ENCODE measurements around the gene SDF2L1. TPM values are rescaled to one million over a fixed set of nuclear protein-coding genes. Genes with fewer than 3 reads are reported as not detected.
A peak's percentile ranks its signal among the peaks of the same experiment; 100 is the strongest.

The SDF2L1 gene
- total RNA-seq, 2 donors from 2014 or later = 22.8 to 29.9 TPM

GRCh38 chr22:21624880-21625791 lies 17.0 kb upstream of the SDF2L1 start:
- H3K36me3 Mint-ChIP-seq (ENCODE audit: insufficient read depth in 2 of 2) = peaks cover 2 to 21% of the 10 kb centered on the region in 2 donors
- no peaks in the 10 kb centered on the region for H3K9me3 Mint-ChIP-seq
- peaks cover 56% of the 10 kb centered on the region for H3K4me1 Mint-ChIP-seq (ENCODE audit: low read depth)
- H3K27me3 Mint-ChIP-seq (ENCODE audit: low read depth) = no peaks in the 10 kb centered on the region
- H3K4me3 Mint-ChIP-seq = no peak overlapping the region
- no peak for ATAC-seq (replicated peaks in 1 of 2)
- peak overlapping the region; percentile 84 for H3K27ac Mint-ChIP-seq
- no peak for DNase-seq

GRCh38 chr22:21626073-21626734 lies 15.9 kb upstream of the SDF2L1 start:
- no peaks in the 10 kb centered on the region for H3K9me3 Mint-ChIP-seq
- H3K4me3 Mint-ChIP-seq = peak overlapping the region in 1 of 2 donors; percentile 35
- peaks cover 2 to 19% of the 10 kb centered on the region in 2 donors for H3K36me3 Mint-ChIP-seq (ENCODE audit: insufficient read depth in 2 of 2)
- ATAC-seq (replicated peaks in 1 of 2) (no peak), DNase-seq (no peak)
- H3K27ac Mint-ChIP-seq = peak overlapping the region; percentile 82
- H3K27me3 Mint-ChIP-seq (ENCODE audit: low read depth) = no peaks in the 10 kb centered on the region
- H3K4me1 Mint-ChIP-seq (ENCODE audit: low read depth) = peaks cover 62% of the 10 kb centered on the region

GRCh38 chr22:21626735-21627469 lies 15.2 kb upstream of the SDF2L1 start:
- Mint-ChIP-seq H3K27ac (no peak overlapping the region), H3K27me3 (ENCODE audit: low read depth) (no peaks in the 10 kb centered on the region), H3K36me3 (ENCODE audit: insufficient read depth in 2 of 2) (peaks cover 2 to 19% of the 10 kb centered on the region in 2 donors), H3K4me1 (ENCODE audit: low read depth) (peaks cover 68% of the 10 kb centered on the region), H3K4me3 (peak overlapping the region; percentile 91 to 92), H3K9me3 (no peaks in the 10 kb centered on the region)
- ATAC-seq (replicated peaks in 1 of 2) (no peak), DNase-seq (no peak)

DNA sequence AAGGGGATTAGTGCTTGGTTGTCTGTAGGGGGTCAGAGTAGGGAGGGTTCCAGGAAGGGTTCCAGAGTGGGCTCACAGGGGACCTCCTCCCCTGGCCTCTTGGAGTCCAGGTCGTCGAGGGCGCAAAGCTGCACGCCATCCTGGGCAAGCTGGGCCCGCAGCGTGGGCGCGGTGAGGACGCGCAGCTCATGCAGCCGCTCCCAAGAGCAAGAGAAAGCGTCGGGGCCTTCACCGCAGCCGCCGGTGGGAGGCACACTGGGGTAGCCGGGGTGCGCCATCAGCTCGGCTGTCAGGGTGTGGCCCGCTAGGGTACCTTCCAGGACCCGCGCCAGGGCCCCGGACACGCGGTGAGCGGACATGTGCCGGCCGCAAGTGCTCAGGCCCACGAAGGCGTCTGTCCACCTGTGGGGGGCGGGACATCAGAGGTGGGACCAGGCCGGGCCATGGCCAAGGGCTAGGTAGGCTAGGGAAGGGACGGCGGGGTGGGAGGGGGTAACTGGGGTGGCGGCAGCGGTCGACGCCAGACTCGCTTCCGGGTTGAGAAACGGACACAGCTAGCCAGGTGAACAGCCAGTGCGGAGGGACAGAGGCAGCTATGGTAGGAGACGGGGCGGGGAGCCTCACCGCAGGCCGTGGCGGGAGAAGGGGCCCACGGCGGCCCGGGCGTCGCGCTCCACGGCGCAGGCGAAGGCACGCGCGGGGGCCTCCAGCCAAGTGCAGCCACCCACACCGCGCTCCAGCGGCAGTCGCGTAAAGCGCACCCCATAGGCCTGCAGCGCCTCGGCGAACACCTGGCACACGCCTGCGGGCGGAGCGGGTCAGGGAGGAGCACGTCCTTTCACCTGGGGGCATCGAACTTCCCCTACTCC lies 13.5 kb upstream of the SDF2L1 start:
- DNase-seq (no peak), ATAC-seq (replicated peaks in 1 of 2) (peak; percentile 3 to 14)
- Mint-ChIP-seq H3K27ac (peak overlapping the region; percentile 79), H3K4me1 (ENCODE audit: low read depth) (peaks cover 64% of the 10 kb centered on the region), H3K36me3 (ENCODE audit: insufficient read depth in 2 of 2) (peaks cover 2 to 16% of the 10 kb centered on the region in 2 donors), H3K27me3 (ENCODE audit: low read depth) (no peaks in the 10 kb centered on the region), H3K9me3 (no peaks in the 10 kb centered on the region), H3K4me3 (peak overlapping the region; percentile 91 to 92)

GRCh38 chr22:21629255-21630149 lies 12.6 kb upstream of the SDF2L1 start, which contains the start of gene YDJC:
TSS of gene YDJC (minus strand) at chr22:21630022. CDS start at chr22:21630014, 8 bp downstream.
- ATAC-seq (replicated peaks in 1 of 2) (peak; percentile 88 to 90), DNase-seq (peak; percentile 96 to 98)
- Mint-ChIP-seq H3K9me3 (no peaks in the 10 kb centered on the region), H3K27me3 (ENCODE audit: low read depth) (no peaks in the 10 kb centered on the region), H3K27ac (peak within 1 kb of the TSS; percentile 79), H3K36me3 (ENCODE audit: insufficient read depth in 2 of 2) (peaks cover 2 to 16% of the 10 kb centered on the region in 2 donors), H3K4me1 (ENCODE audit: low read depth) (peaks cover 64% of the 10 kb centered on the region), H3K4me3 (peak within 1 kb of the TSS; percentile 91 to 92)

DNA sequence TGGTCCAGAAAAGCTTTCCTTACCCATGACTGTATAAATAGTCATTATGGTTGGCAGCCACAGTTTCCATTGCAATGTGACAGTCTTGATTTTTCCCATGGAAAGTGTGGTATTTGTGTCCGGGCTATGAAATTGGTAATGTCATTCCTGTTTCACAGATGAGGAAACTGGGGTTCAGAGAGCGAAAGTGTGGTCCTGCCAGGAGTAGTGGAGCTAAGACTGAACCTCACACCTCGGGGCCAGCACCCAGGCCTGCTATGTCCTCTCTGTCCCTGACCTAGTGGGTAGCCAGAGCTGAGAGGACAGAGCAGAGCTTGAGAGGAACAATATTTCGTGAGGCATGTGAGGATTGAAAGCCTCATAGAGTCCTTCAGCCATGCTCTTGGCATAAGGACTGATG lies 11.1 kb upstream of the SDF2L1 start:
- DNase-seq (no peak), ATAC-seq (replicated peaks in 1 of 2) (no peak)
- H3K27ac Mint-ChIP-seq = no peak overlapping the region

GRCh38 chr22:21632237-21632895 lies 9.7 kb upstream of the SDF2L1 start, which contains the start of gene CCDC116:
TSS of gene CCDC116 (plus strand) at chr22:21632760. CDS start at chr22:21633182, 422 bp downstream.
- Mint-ChIP-seq H3K36me3 (ENCODE audit: insufficient read depth in 2 of 2) (peaks cover 2 to 12% of the 10 kb centered on the region in 2 donors), H3K4me3 (peak within 1 kb of the TSS in 1 of 2 donors; percentile 10), H3K27ac (no peak within 1 kb of the TSS), H3K27me3 (ENCODE audit: low read depth) (no peaks in the 10 kb centered on the region), H3K4me1 (ENCODE audit: low read depth) (peaks cover 37% of the 10 kb centered on the region), H3K9me3 (no peaks in the 10 kb centered on the region)
- ATAC-seq (replicated peaks in 1 of 2) = peak; percentile 8 to 52
- DNase-seq = peak; percentile 65 to 76

More for the DNA sequence above, 11.1 kb upstream of the SDF2L1 start:
- Mint-ChIP-seq H3K27me3 (ENCODE audit: low read depth) (no peaks in the 10 kb centered on the region), H3K9me3 (no peaks in the 10 kb centered on the region), H3K4me1 (ENCODE audit: low read depth) (peaks cover 51% of the 10 kb centered on the region), H3K36me3 (ENCODE audit: insufficient read depth in 2 of 2) (peaks cover 2 to 13% of the 10 kb centered on the region in 2 donors), H3K4me3 (peak overlapping the region; percentile 80 to 92)

GRCh38 chr22:21632931-21633330 lies 9.2 kb upstream of the SDF2L1 start:
- Mint-ChIP-seq H3K27me3 (ENCODE audit: low read depth) (no peaks in the 10 kb centered on the region), H3K36me3 (ENCODE audit: insufficient read depth in 2 of 2) (peaks cover 2 to 6% of the 10 kb centered on the region in 2 donors), H3K4me3 (no peak overlapping the region), H3K4me1 (ENCODE audit: low read depth) (peaks cover 31% of the 10 kb centered on the region), H3K27ac (no peak overlapping the region), H3K9me3 (no peaks in the 10 kb centered on the region)
- ATAC-seq (replicated peaks in 1 of 2) (no peak), DNase-seq (no peak)

GRCh38 chr22:21633481-21633880 lies 8.6 kb upstream of the SDF2L1 start:
- H3K4me3 Mint-ChIP-seq = no peak overlapping the region
- H3K36me3 Mint-ChIP-seq (ENCODE audit: insufficient read depth in 2 of 2) = peaks cover 1 to 2% of the 10 kb centered on the region in 2 donors
- H3K27ac Mint-ChIP-seq = no peak overlapping the region
- H3K27me3 Mint-ChIP-seq (ENCODE audit: low read depth) = no peaks in the 10 kb centered on the region
- no peaks in the 10 kb centered on the region for H3K9me3 Mint-ChIP-seq
- ATAC-seq (replicated peaks in 1 of 2) = no peak
- H3K4me1 Mint-ChIP-seq (ENCODE audit: low read depth) = peaks cover 26% of the 10 kb centered on the region
- no peak for DNase-seq

- no peak for ATAC-seq (replicated peaks in 1 of 2)
- H3K9me3 Mint-ChIP-seq = no peaks in the 10 kb centered on the region
- no peak for DNase-seq
- no peak overlapping the region for H3K27ac Mint-ChIP-seq
- H3K4me3 Mint-ChIP-seq = no peak overlapping the region
- peaks cover 1% of the 10 kb centered on the region in 2 donors for H3K36me3 Mint-ChIP-seq (ENCODE audit: insufficient read depth in 2 of 2)
- no peaks in the 10 kb centered on the region for H3K27me3 Mint-ChIP-seq (ENCODE audit: low read depth)
- peaks cover 23% of the 10 kb centered on the region for H3K4me1 Mint-ChIP-seq (ENCODE audit: low read depth)
These were observed 8.0 kb upstream of the SDF2L1 start for GRCh38 chr22:21634081-21634480.

GRCh38 chr22:21634844-21635243 lies 7.3 kb upstream of the SDF2L1 start:
- Mint-ChIP-seq H3K9me3 (no peaks in the 10 kb centered on the region), H3K36me3 (ENCODE audit: insufficient read depth in 2 of 2) (no peaks in the 10 kb centered on the region), H3K4me3 (no peak overlapping the region), H3K27me3 (ENCODE audit: low read depth) (no peaks in the 10 kb centered on the region), H3K4me1 (ENCODE audit: low read depth) (peaks cover 20% of the 10 kb centered on the region), H3K27ac (no peak overlapping the region)
- ATAC-seq (replicated peaks in 1 of 2) (no peak), DNase-seq (no peak)

Measured in activated T-cell treated with anti-CD3 and anti-CD28 coated beads, Interleukin-2, amount 50 U/mL, for 72 hours (primary cell).